Uterus (tissue), 2 donors: ENCODE measurements around the gene TMEM183A.

ENCODE experiments used
- POLR2A ChIP-seq, 2 donors: fragments of 450-650 bp; IDR thresholded peaks; one replicate each; pipeline ENCODE4 v1.6.1; 2016; ENCODE audit warnings: antibody characterized with exemption in 2 of 2, mild to moderate bottlenecking in 1 of 2, moderate library complexity in 1 of 2
- TF ChIP-seq, protein P1 (sequence below), 4 experiments: fragments of 200-600 bp in 2 of 4; fragments of 450-650 bp in 2 of 4; sonication (generic) in 2 of 4; IDR thresholded peaks; one replicate each; pipeline ENCODE4 v1.5.1; 2016 to 2019; ENCODE audit warnings: antibody characterized with exemption in 4 of 4, mild to moderate bottlenecking in 2 of 4, moderate library complexity in 1 of 4

DNA sequence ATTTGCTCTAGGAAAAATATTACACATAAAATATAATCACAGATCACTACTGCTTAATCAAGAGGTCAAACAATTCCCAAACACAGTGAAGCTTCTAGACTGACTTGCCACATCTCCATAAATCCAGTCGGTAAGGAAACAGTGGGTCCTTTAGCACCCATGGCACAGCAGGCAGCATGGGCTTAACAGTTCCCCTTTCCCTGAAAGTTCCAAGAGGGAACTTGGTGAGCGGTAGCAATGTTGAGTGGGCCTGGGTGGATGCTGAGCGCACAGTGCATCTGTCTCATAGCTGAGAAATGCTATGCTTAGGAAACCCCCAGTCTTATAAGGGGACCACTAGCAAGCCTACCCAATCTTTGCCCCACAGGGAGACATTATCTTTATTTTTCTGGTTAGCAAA is 32.3 kb upstream of the TMEM183A start:
- TF ChIP-seq, protein P1, sequence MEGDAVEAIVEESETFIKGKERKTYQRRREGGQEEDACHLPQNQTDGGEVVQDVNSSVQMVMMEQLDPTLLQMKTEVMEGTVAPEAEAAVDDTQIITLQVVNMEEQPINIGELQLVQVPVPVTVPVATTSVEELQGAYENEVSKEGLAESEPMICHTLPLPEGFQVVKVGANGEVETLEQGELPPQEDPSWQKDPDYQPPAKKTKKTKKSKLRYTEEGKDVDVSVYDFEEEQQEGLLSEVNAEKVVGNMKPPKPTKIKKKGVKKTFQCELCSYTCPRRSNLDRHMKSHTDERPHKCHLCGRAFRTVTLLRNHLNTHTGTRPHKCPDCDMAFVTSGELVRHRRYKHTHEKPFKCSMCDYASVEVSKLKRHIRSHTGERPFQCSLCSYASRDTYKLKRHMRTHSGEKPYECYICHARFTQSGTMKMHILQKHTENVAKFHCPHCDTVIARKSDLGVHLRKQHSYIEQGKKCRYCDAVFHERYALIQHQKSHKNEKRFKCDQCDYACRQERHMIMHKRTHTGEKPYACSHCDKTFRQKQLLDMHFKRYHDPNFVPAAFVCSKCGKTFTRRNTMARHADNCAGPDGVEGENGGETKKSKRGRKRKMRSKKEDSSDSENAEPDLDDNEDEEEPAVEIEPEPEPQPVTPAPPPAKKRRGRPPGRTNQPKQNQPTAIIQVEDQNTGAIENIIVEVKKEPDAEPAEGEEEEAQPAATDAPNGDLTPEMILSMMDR (IDR thresholded peaks at IDR 0.05), result no peak
- TF ChIP-seq POLR2A (IDR thresholded peaks at IDR 0.05), result no peak
